ENCODE measurements around the gene RPSA. TPM values are rescaled to one million over a fixed set of nuclear protein-coding genes. Genes with fewer than 3 reads are reported as not detected.
"Not testable (repeated sequence)": the region's sequence is repeated elsewhere in the genome, so short reads cannot be mapped to it uniquely, and the experiment has no call there.

RPSA gene
- total RNA-seq, 4 donors from 2014 or later, result 460 to 1,003 (median 843) TPM

DNA sequence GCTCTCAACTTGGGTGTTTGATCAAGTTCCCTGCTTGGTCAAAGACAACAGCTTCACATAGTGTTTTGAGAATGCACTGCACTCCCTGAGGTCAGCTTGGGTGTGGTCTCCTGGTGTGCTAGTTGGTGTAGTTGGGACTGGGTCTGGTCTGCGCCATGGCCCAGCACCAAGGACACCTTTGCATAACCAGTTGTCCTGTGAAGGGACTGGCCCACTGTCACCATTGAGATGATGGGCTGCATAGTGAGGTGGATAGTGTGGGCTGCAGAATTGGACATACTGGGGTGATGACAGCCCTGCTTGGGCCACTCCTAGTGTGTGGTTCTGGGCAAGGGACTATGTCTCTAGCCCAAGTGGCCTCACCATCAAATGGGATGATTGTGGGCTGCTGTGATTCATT is 9.5 kb downstream of the RPSA start:
- 100% methylated on average over 1 of the region's 1 CpG; no CpG with 5 or more reads in 1 of the 2 donors for WGBS, 2 donors (ENCODE audit: low coverage in 1 of 2)
- no peak for DNase-seq
- H3K4me1 ChIP-seq, result peaks cover 0 to 11% (median 6%) of the 10 kb centered on the region in 4 donors
- H3K4me3 ChIP-seq, result no peak overlapping the region
- no peaks in the 10 kb centered on the region for H3K9me3 ChIP-seq
- no peak for TF ChIP-seq POLR2AphosphoS5 (IDR thresholded peaks at IDR 0.05)
- TF ChIP-seq, protein P1, sequence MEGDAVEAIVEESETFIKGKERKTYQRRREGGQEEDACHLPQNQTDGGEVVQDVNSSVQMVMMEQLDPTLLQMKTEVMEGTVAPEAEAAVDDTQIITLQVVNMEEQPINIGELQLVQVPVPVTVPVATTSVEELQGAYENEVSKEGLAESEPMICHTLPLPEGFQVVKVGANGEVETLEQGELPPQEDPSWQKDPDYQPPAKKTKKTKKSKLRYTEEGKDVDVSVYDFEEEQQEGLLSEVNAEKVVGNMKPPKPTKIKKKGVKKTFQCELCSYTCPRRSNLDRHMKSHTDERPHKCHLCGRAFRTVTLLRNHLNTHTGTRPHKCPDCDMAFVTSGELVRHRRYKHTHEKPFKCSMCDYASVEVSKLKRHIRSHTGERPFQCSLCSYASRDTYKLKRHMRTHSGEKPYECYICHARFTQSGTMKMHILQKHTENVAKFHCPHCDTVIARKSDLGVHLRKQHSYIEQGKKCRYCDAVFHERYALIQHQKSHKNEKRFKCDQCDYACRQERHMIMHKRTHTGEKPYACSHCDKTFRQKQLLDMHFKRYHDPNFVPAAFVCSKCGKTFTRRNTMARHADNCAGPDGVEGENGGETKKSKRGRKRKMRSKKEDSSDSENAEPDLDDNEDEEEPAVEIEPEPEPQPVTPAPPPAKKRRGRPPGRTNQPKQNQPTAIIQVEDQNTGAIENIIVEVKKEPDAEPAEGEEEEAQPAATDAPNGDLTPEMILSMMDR (IDR thresholded peaks at IDR 0.05), result no peak
- TF ChIP-seq EP300 (IDR thresholded peaks at IDR 0.05; ENCODE audit: low read depth), result no peak
- no peak for TF ChIP-seq POLR2A (IDR thresholded peaks at IDR 0.05)
- H3K36me3 ChIP-seq, result peaks cover 0 to 27% (median 11%) of the 10 kb centered on the region in 4 donors
- in situ Hi-C loops (cut with MboI; ENCODE audit: low pct_ligation_motif_present in 1 of 4, low pct_unique_long_range_greater_than_20kb in 1 of 4, low sequenced_read_pairs in 3 of 4), result loop anchor here in 1 of 4 donors (25.0 kb wide), 1 partner anchor 896 kb away; the partner anchor contains the start of gene EIF1B
- no peaks in the 10 kb centered on the region for H3K27me3 ChIP-seq
- intact Hi-C loops (cut with DNase I; ENCODE audit: low total_unique reads), result no loop called here
- H3K27ac ChIP-seq, result no peak overlapping the region

DNA sequence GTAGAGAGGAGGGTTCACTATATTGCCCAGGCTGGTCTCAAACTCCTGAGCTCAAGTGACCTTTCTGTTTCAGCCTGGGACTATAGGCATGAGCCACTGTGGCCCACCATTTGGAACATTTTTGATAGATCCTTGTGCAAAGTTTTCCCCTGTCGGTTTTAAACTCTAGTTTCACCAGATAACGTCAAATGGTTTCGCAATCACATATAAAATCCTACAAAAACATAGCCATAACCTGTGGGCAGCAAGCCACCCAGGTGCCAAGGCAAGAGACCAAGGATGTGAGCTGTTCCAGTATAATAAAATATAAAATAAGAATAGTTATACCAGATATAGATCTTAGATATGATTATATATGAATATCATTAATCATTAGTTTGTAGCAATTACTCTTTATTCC is 10.5 kb downstream of the RPSA start:
- 23 to 50% methylated on average over 3 of the region's 3 CpGs for WGBS, 2 donors (ENCODE audit: low coverage in 1 of 2)
- intact Hi-C loops (cut with DNase I; ENCODE audit: low total_unique reads); H3K27me3 ChIP-seq; DNase-seq; H3K4me3 ChIP-seq; H3K4me1 ChIP-seq; H3K9me3 ChIP-seq: not testable (repeated sequence)
- in situ Hi-C loops (cut with MboI; ENCODE audit: low pct_ligation_motif_present in 1 of 4, low pct_unique_long_range_greater_than_20kb in 1 of 4, low sequenced_read_pairs in 3 of 4), result loop anchor here in 1 of 4 donors (25.0 kb wide), 1 partner anchor 895 kb away; the partner anchor contains the start of gene EIF1B
- H3K27ac ChIP-seq, result peak overlapping the region in 1 of 4 donors; percentile 5
- peaks cover 0 to 17% (median 5%) of the 10 kb centered on the region in 4 donors for H3K36me3 ChIP-seq

DNA sequence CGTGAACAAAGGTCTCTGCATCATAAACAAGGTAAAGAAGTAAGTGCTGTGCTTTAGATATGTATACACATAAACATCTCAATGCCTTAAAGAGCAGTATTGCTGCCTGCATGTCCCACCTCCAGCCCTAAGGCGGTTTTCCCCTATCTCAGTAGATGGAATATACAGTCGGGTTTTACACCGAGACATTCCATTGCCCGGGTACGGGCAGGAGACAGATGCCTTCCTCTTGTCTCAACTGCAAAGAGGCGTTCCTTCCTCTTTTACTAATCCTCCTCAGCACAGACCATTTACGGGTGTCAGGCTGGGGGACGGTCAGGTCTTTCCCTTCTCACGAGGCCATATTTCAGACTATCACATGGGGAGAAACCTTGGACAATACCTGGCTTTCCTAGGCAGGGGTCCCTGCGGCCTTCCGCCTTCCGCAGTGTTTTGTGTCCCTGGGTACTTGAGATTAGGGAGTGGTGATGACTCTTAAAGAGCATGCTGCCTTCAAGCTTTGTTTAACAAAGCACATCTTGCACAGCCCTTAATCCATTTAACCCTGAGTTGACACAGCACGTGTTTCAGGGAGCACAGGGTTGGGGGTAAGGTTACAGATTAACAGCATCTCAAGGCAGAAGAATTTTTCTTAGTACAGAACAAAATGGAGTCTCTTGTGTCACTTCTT is 12.2 kb downstream of the RPSA start:
- not testable (repeated sequence) for H3K27ac ChIP-seq, DNase-seq
- 61 to 63% methylated on average over 7 to 14 of the region's 14 CpGs for WGBS, 2 donors (ENCODE audit: low coverage in 1 of 2)

DNA sequence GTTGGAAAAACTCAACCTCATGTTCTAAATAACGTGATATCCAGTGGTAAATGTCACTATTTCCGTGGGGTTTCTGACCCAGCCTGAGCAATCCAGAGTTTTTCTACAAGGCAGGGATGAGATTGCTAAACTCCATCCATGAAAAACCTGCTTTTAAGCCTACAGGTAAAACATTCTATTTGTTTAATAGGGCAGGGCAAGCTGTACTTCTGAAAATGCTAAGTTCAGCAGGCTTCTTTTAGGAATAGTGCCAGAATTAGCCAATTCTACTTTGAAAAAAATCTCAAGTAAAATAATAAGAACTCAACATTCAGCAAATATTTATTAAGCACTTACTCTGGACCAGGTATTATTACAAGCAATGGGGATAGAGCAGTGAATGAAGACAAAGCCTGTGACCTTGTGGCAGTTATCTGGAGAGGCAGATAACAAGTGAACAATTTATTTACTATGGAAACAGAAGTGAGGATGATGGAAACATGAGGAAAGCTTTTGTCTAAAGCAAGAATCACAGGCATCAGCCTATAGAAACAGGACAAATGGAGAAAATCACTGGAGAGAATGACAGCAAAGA is 13.3 kb downstream of the RPSA start:
- in situ Hi-C loops (cut with MboI; ENCODE audit: low pct_ligation_motif_present in 1 of 4, low pct_unique_long_range_greater_than_20kb in 1 of 4, low sequenced_read_pairs in 3 of 4), result loop anchor here in 1 of 4 donors (25.0 kb wide), 1 partner anchor 892 kb away; the partner anchor contains the start of gene EIF1B

More for the DNA sequence above, 12.2 kb downstream of the RPSA start:
- H3K36me3 ChIP-seq; H3K4me3 ChIP-seq; H3K4me1 ChIP-seq; intact Hi-C loops (cut with DNase I; ENCODE audit: low total_unique reads); H3K27me3 ChIP-seq; H3K9me3 ChIP-seq: not testable (repeated sequence)
- in situ Hi-C loops (cut with MboI; ENCODE audit: low pct_ligation_motif_present in 1 of 4, low pct_unique_long_range_greater_than_20kb in 1 of 4, low sequenced_read_pairs in 3 of 4), result loop anchor here in 1 of 4 donors (25.0 kb wide), 1 partner anchor 894 kb away; the partner anchor contains the start of gene EIF1B

DNA sequence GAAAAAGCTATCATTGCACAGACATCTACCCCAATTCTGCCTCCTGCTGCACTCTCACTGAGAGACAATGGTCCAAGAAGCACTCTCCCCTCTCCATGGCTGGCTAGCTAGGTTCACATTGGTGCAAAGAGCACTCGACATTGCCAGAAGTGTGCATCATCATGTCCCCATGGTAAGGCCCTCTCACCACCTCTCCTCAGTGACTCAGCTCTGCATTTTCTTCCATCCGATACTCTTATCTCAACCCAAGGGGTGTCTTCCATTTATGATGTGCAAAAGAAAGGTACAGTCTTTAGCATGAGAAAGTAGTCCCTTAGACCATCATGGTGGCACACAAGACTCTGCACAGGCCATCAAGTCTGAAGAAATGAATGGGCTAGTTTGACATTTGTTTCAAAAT is 14.0 kb downstream of the RPSA start:
- DNase-seq, result no peak
- intact Hi-C loops (cut with DNase I; ENCODE audit: low total_unique reads), result no loop called here
- Histone ChIP-seq H3K27ac (no peak overlapping the region), H3K36me3 (no peaks in the 10 kb centered on the region), H3K4me1 (peaks cover 0 to 9% (median 0%) of the 10 kb centered on the region in 4 donors), H3K27me3 (no peaks in the 10 kb centered on the region), H3K9me3 (no peaks in the 10 kb centered on the region), H3K4me3 (no peak overlapping the region)
- in situ Hi-C loops (cut with MboI; ENCODE audit: low pct_ligation_motif_present in 1 of 4, low pct_unique_long_range_greater_than_20kb in 1 of 4, low sequenced_read_pairs in 3 of 4), result loop anchor here in 1 of 4 donors (25.0 kb wide), 1 partner anchor 892 kb away; the partner anchor contains the start of gene EIF1B
- TF ChIP-seq POLR2A (IDR thresholded peaks at IDR 0.05) (no peak), POLR2AphosphoS5 (IDR thresholded peaks at IDR 0.05) (no peak), EP300 (IDR thresholded peaks at IDR 0.05; ENCODE audit: low read depth) (no peak)
- TF ChIP-seq, protein P1 (IDR thresholded peaks at IDR 0.05), result no peak
- 91 to 100% methylated on average over 1 to 2 of the region's 2 CpGs for WGBS, 2 donors (ENCODE audit: low coverage in 1 of 2)

More for the DNA sequence above, 13.3 kb downstream of the RPSA start:
- Histone ChIP-seq H3K27ac (no peak overlapping the region), H3K9me3 (no peaks in the 10 kb centered on the region), H3K4me3 (no peak overlapping the region), H3K27me3 (no peaks in the 10 kb centered on the region), H3K4me1 (peaks cover 0 to 9% (median 0%) of the 10 kb centered on the region in 4 donors), H3K36me3 (no peaks in the 10 kb centered on the region)
- TF ChIP-seq, protein P1 (IDR thresholded peaks at IDR 0.05), result no peak
- TF ChIP-seq POLR2AphosphoS5 (IDR thresholded peaks at IDR 0.05), result no peak
- TF ChIP-seq POLR2A (IDR thresholded peaks at IDR 0.05), result no peak
- no peak for TF ChIP-seq EP300 (IDR thresholded peaks at IDR 0.05; ENCODE audit: low read depth)
- WGBS, 2 donors (ENCODE audit: low coverage in 1 of 2), result 68 to 78% methylated on average over 2 of the region's 2 CpGs
- intact Hi-C loops (cut with DNase I; ENCODE audit: low total_unique reads), result no loop called here
- no peak for DNase-seq

All from transverse colon (tissue), 4 donors.